ENCODE measurements around the gene VSTM4. TPM values are rescaled to one million over a fixed set of nuclear protein-coding genes. Genes with fewer than 3 reads are reported as not detected.
A peak's percentile ranks its signal among the peaks of the same experiment; 100 is the strongest.

VSTM4 gene
- total and polyA plus RNA-seq, 4 donors, result 1.0 to 3.1 (median 2.0) TPM

DNA sequence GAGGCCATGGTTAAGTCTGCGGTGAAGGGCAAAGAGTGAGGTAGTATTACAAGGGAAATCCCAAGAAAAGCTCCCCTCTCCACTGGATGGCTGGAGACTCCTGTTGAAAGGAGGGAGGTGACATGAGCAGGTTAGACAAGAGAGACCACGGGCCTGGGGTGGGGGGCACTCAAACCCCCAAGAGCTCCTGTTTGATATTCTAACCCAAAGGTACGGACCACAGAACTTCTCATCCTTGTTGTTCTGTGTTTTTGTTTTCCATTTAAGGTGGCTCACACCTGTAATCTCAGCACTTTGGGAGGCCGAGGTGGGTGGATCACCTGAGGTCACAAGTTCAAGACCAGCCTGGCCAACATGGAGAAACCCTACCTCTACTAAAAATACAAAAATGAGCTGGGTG lies 11.6 kb downstream of the VSTM4 start:
- TF ChIP-seq RAD21 (IDR thresholded peaks at IDR 0.05) (no peak), YY1 (IDR thresholded peaks at IDR 0.05) (no peak), NR2F2 (IDR thresholded peaks at IDR 0.05) (no peak), HNF4G (IDR thresholded peaks at IDR 0.05) (no peak), EGR1 (IDR thresholded peaks at IDR 0.05; ENCODE audit: low read depth in 2 of 2) (no peak), GABPA (IDR thresholded peaks at IDR 0.05 in 1 of 2, conservative IDR thresholded peaks at IDR 0.05 in 1 of 2) (no peak), ZBTB33 (IDR thresholded peaks at IDR 0.05) (no peak), SP1 (IDR thresholded peaks at IDR 0.05) (no peak)
- TF ChIP-seq, protein P1, sequence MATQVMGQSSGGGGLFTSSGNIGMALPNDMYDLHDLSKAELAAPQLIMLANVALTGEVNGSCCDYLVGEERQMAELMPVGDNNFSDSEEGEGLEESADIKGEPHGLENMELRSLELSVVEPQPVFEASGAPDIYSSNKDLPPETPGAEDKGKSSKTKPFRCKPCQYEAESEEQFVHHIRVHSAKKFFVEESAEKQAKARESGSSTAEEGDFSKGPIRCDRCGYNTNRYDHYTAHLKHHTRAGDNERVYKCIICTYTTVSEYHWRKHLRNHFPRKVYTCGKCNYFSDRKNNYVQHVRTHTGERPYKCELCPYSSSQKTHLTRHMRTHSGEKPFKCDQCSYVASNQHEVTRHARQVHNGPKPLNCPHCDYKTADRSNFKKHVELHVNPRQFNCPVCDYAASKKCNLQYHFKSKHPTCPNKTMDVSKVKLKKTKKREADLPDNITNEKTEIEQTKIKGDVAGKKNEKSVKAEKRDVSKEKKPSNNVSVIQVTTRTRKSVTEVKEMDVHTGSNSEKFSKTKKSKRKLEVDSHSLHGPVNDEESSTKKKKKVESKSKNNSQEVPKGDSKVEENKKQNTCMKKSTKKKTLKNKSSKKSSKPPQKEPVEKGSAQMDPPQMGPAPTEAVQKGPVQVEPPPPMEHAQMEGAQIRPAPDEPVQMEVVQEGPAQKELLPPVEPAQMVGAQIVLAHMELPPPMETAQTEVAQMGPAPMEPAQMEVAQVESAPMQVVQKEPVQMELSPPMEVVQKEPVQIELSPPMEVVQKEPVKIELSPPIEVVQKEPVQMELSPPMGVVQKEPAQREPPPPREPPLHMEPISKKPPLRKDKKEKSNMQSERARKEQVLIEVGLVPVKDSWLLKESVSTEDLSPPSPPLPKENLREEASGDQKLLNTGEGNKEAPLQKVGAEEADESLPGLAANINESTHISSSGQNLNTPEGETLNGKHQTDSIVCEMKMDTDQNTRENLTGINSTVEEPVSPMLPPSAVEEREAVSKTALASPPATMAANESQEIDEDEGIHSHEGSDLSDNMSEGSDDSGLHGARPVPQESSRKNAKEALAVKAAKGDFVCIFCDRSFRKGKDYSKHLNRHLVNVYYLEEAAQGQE (IDR thresholded peaks at IDR 0.05), result no peak
- WGBS, result 92% methylated on average over 4 of the region's 4 CpGs
- no peaks in the 10 kb centered on the region for H3K9me3 ChIP-seq (ENCODE audit: control insufficient read depth in 4 of 4, low read length in 3 of 4)
- no peaks in the 10 kb centered on the region for H3K36me3 ChIP-seq (ENCODE audit: control insufficient read depth in 4 of 4, insufficient read depth in 3 of 4, low read depth in 1 of 4, low read length in 3 of 4)
- no peaks in the 10 kb centered on the region for H3K27me3 ChIP-seq (ENCODE audit: control insufficient read depth in 4 of 4, insufficient read depth in 4 of 4, low read length in 3 of 4)
- DNase-seq (ENCODE audit: low spot score), result no peak
- no peak overlapping the region for H3K9ac ChIP-seq (ENCODE audit: low read depth in 1 of 2, low read length in 2 of 2)
- no peak overlapping the region for H3K27ac ChIP-seq (ENCODE audit: low read depth in 1 of 2, low read length in 2 of 2)
- peaks cover 8 to 17% (median 12%) of the 10 kb centered on the region in 4 donors for H3K4me1 ChIP-seq (ENCODE audit: control insufficient read depth in 4 of 4, insufficient read depth in 4 of 4, low read length in 3 of 4)
- H3K4me3 ChIP-seq (ENCODE audit: low read depth in 1 of 3, low read length in 3 of 3), result no peak overlapping the region

GRCh38 chr10:49099046-49099445 lies 16.3 kb downstream of the VSTM4 start:
- no peak for DNase-seq (ENCODE audit: low spot score)
- no peaks in the 10 kb centered on the region for H3K9me3 ChIP-seq (ENCODE audit: control insufficient read depth in 4 of 4, low read length in 3 of 4)
- H3K27me3 ChIP-seq (ENCODE audit: control insufficient read depth in 4 of 4, insufficient read depth in 4 of 4, low read length in 3 of 4), result no peaks in the 10 kb centered on the region
- no peak overlapping the region for H3K4me3 ChIP-seq (ENCODE audit: low read depth in 1 of 3, low read length in 3 of 3)
- 86% methylated on average over 8 of the region's 8 CpGs for WGBS
- no peaks in the 10 kb centered on the region for H3K4me1 ChIP-seq (ENCODE audit: control insufficient read depth in 4 of 4, insufficient read depth in 4 of 4, low read length in 3 of 4)
- H3K9ac ChIP-seq (ENCODE audit: low read depth in 1 of 2, low read length in 2 of 2), result no peak overlapping the region
- TF ChIP-seq RXRA (IDR thresholded peaks at IDR 0.05), result no peak
- no peak for TF ChIP-seq HNF4G (IDR thresholded peaks at IDR 0.05)
- TF ChIP-seq FOXA1 (IDR thresholded peaks at IDR 0.05), result no peak
- no peak for TF ChIP-seq HNF4A (conservative IDR thresholded peaks at IDR 0.05)
- H3K27ac ChIP-seq (ENCODE audit: low read depth in 1 of 2, low read length in 2 of 2), result no peak overlapping the region
- H3K36me3 ChIP-seq (ENCODE audit: control insufficient read depth in 4 of 4, insufficient read depth in 3 of 4, low read depth in 1 of 4, low read length in 3 of 4), result peaks cover 0 to 1% (median 0%) of the 10 kb centered on the region in 4 donors

- Histone ChIP-seq H3K4me3 (ENCODE audit: low read depth in 1 of 3, low read length in 3 of 3) (no peak overlapping the region), H3K9me3 (ENCODE audit: control insufficient read depth in 4 of 4, low read length in 3 of 4) (no peaks in the 10 kb centered on the region), H3K4me1 (ENCODE audit: control insufficient read depth in 4 of 4, insufficient read depth in 4 of 4, low read length in 3 of 4) (no peaks in the 10 kb centered on the region), H3K9ac (ENCODE audit: low read depth in 1 of 2, low read length in 2 of 2) (no peak overlapping the region), H3K36me3 (ENCODE audit: control insufficient read depth in 4 of 4, insufficient read depth in 3 of 4, low read depth in 1 of 4, low read length in 3 of 4) (peaks cover 0 to 1% (median 0%) of the 10 kb centered on the region in 4 donors), H3K27me3 (ENCODE audit: control insufficient read depth in 4 of 4, insufficient read depth in 4 of 4, low read length in 3 of 4) (no peaks in the 10 kb centered on the region), H3K27ac (ENCODE audit: low read depth in 1 of 2, low read length in 2 of 2) (no peak overlapping the region)
- TF ChIP-seq, protein P2, sequence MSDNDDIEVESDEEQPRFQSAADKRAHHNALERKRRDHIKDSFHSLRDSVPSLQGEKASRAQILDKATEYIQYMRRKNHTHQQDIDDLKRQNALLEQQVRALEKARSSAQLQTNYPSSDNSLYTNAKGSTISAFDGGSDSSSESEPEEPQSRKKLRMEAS (IDR thresholded peaks at IDR 0.05), result no peak
- TF ChIP-seq NR2F2 (IDR thresholded peaks at IDR 0.05) (no peak), RAD21 (IDR thresholded peaks at IDR 0.05) (no peak), FOXA1 (IDR thresholded peaks at IDR 0.05) (no peak), RXRA (IDR thresholded peaks at IDR 0.05) (no peak)
- peak; percentile 9 for DNase-seq (ENCODE audit: low spot score)
- 93% methylated on average over 8 of the region's 8 CpGs for WGBS
These were observed 18.4 kb downstream of the VSTM4 start for GRCh38 chr10:49096890-49097445.

Data from liver (tissue), 9 donors.